IMR-90 (cell line): ENCODE results near the gene ATP2C2. TPM values are rescaled to one million over a fixed set of nuclear protein-coding genes. Genes with fewer than 3 reads are reported as not detected.

Source experiments
- ATAC-seq: fragments of 200-7000 bp; cut with Tn5 transposase; 2 replicates; pipeline ENCODE4 v1.9.1; 2020; ENCODE audit warnings: low read depth, mild to moderate bottlenecking, moderate library complexity
- BruUV-seq: library from RNA; stranded (reverse); fragments of 400-500 nt; replicated peaks from 2 replicates; lab custom pipeline; 2021; lab: Mats Ljungman, UMichigan
- CTCF ChIA-PET: fragments of 300-600 bp; formaldehyde crosslinking; extraction: SDS; loops from one replicate; lab custom pipeline; 2021; ENCODE audit warnings: antibody characterized with exemption; lab: Yijun Ruan, JAX
- POLR2A ChIA-PET: fragments of 300-600 bp; sonication (Branson Sonifier 250); formaldehyde crosslinking; loops from one replicate; lab custom pipeline; 2022; ENCODE audit warnings: antibody characterized with exemption; ENCODE audit not compliant: unreplicated experiment; lab: Charles Lee
- DNase-seq: peaks from one replicate; pipeline ENCODE4 v3.0.0; 2013
- H2AFZ ChIP-seq: replicated peaks from 2 replicates; pipeline ENCODE3; 2013; ENCODE audit warnings: low read length, mild to moderate bottlenecking; ENCODE audit not compliant: poor library complexity
- H2AK5ac ChIP-seq: 2 replicates; pipeline ENCODE4 v1.6.1; 2013; ENCODE audit warnings: low read depth, low read length, inconsistent platforms
- H2AK9ac ChIP-seq: replicated peaks from 2 replicates; pipeline ENCODE3; 2013; ENCODE audit warnings: mild to moderate bottlenecking, low read depth, low read length, moderate library complexity; ENCODE audit not compliant: poor library complexity
- H2BK120ac ChIP-seq: 2 replicates; pipeline ENCODE4 v1.6.1; 2013; ENCODE audit warnings: low read depth, low read length, inconsistent platforms
- H2BK15ac ChIP-seq: 3 replicates; pipeline ENCODE4 v1.6.1; 2013; ENCODE audit warnings: low read depth, low read length, inconsistent platforms
- H2BK20ac ChIP-seq: 2 replicates; pipeline ENCODE4 v1.6.1; 2013; ENCODE audit warnings: low read depth, mild to moderate bottlenecking, inconsistent platforms, low read length, moderate library complexity
- H2BK5ac ChIP-seq: 2 replicates; pipeline ENCODE4 v1.6.1; 2013; ENCODE audit warnings: mild to moderate bottlenecking, low read depth, low read length, inconsistent platforms; ENCODE audit not compliant: poor library complexity, severe bottlenecking
- H3K14ac ChIP-seq: replicated peaks from 2 replicates; pipeline ENCODE4 v1.6.1; 2013; ENCODE audit warnings: low read depth, low read length, inconsistent platforms
- H3K18ac ChIP-seq: 2 replicates; pipeline ENCODE4 v1.6.1; 2013; ENCODE audit warnings: low read depth, low read length, control low read depth
- H3K23ac ChIP-seq: 2 replicates; pipeline ENCODE4 v1.6.1; 2013; ENCODE audit warnings: low read depth, low read length, inconsistent platforms
- H3K27ac ChIP-seq: 2 replicates; pipeline ENCODE4 v1.5.1; 2013; ENCODE audit warnings: mild to moderate bottlenecking, control low read depth, low read length; ENCODE audit not compliant: insufficient read depth
- H3K27me3 ChIP-seq: 2 replicates; pipeline ENCODE4 v1.6.1; 2013; ENCODE audit warnings: low read length; ENCODE audit not compliant: control insufficient read depth, insufficient read depth
- H3K36me3 ChIP-seq: 2 replicates; pipeline ENCODE4 v1.6.1; 2013; ENCODE audit warnings: low read length, mixed read lengths; ENCODE audit not compliant: control insufficient read depth, insufficient read depth
- H3K4ac ChIP-seq: 2 replicates; pipeline ENCODE4 v1.6.1; 2013; ENCODE audit warnings: low read depth, low read length, inconsistent platforms
- H3K4me1 ChIP-seq: 2 replicates; pipeline ENCODE4 v1.6.1; 2013; ENCODE audit warnings: low read length, mixed read lengths; ENCODE audit not compliant: control insufficient read depth, insufficient read depth
- H3K4me2 ChIP-seq: 2 replicates; pipeline ENCODE4 v1.6.1; 2013; ENCODE audit warnings: low read depth, mild to moderate bottlenecking, control low read depth, low read length, moderate library complexity
- H3K4me3 ChIP-seq: 2 replicates; pipeline ENCODE4 v1.5.1; 2013; ENCODE audit warnings: low read depth, mild to moderate bottlenecking, control low read depth, low read length, moderate library complexity; ENCODE audit not compliant: insufficient read depth
- H3K56ac ChIP-seq: 2 replicates; pipeline ENCODE4 v1.6.1; 2013; ENCODE audit warnings: low read length, inconsistent platforms; ENCODE audit not compliant: insufficient read depth; ENCODE audit errors: extremely low read depth
- H3K79me1 ChIP-seq, 2 experiments: 2 replicates each; pipeline ENCODE4 v1.6.1; 2013; ENCODE audit warnings: low read length in 2 of 2, inconsistent platforms in 1 of 2, low read depth in 1 of 2
- H3K9ac ChIP-seq: 2 replicates; pipeline ENCODE4 v1.6.1; 2013; ENCODE audit warnings: low read depth, low read length, control low read depth
- H3K9me1 ChIP-seq: 2 replicates; pipeline ENCODE4 v1.6.1; 2013; ENCODE audit warnings: low read length, inconsistent platforms; ENCODE audit not compliant: insufficient read depth
- H3K9me3 ChIP-seq: 2 replicates; pipeline ENCODE4 v1.6.1; 2013; ENCODE audit warnings: low read length; ENCODE audit not compliant: control insufficient read depth, insufficient read depth
- H4K20me1 ChIP-seq: 2 replicates; pipeline ENCODE4 v1.6.1; 2013; ENCODE audit warnings: low read length, inconsistent platforms; ENCODE audit not compliant: insufficient read depth
- H4K5ac ChIP-seq: 2 replicates; pipeline ENCODE4 v1.6.1; 2013; ENCODE audit warnings: mild to moderate bottlenecking, low read depth, low read length, control low read depth
- H4K8ac ChIP-seq, 2 experiments: 2 replicates each; pipeline ENCODE4 v1.6.1; 2013; ENCODE audit warnings: low read depth in 2 of 2, low read length in 2 of 2, control low read depth in 1 of 2, inconsistent platforms in 1 of 2
- H4K91ac ChIP-seq: 2 replicates; pipeline ENCODE4 v1.6.1; 2013; ENCODE audit warnings: low read depth, low read length, inconsistent platforms; ENCODE audit not compliant: insufficient read depth
- BHLHE40 ChIP-seq: fragments of 150-350 bp; IDR thresholded peaks from 2 replicates; pipeline ENCODE4 v1.6.1; 2016; ENCODE audit warnings: mild to moderate bottlenecking, low read depth, low read length
- CEBPB ChIP-seq: IDR thresholded peaks from 2 replicates; pipeline ENCODE4 v1.6.1; 2012; ENCODE audit warnings: low read depth, low read length, improper control_type of control experiment
- CHD1 ChIP-seq: IDR thresholded peaks from 2 replicates; pipeline ENCODE4 v1.6.1; 2012; ENCODE audit warnings: low read depth, low read length, improper control_type of control experiment
- CTCF ChIP-seq: conservative IDR thresholded peaks from 2 replicates; pipeline ENCODE4 v1.5.1; 2012; ENCODE audit warnings: mild to moderate bottlenecking, low read depth, low read length, improper control_type of control experiment
- ELK1 ChIP-seq: fragments of 150-350 bp; IDR thresholded peaks from 2 replicates; pipeline ENCODE4 v1.6.1; 2016; ENCODE audit warnings: low read depth, mild to moderate bottlenecking, low read length, moderate library complexity, borderline replicate concordance
- FOS ChIP-seq: fragments of 150-350 bp; IDR thresholded peaks from 2 replicates; pipeline ENCODE4 v1.6.1; 2016; ENCODE audit warnings: low read depth, low read length
- MAFK ChIP-seq: IDR thresholded peaks from 2 replicates; pipeline ENCODE4 v1.6.1; 2012; ENCODE audit warnings: low read depth, low read length, improper control_type of control experiment
- MAZ ChIP-seq: IDR thresholded peaks from 2 replicates; pipeline ENCODE4 v1.6.1; 2012; ENCODE audit warnings: low read depth, mild to moderate bottlenecking, low read length, improper control_type of control experiment, moderate library complexity, borderline replicate concordance
- MXI1 ChIP-seq: IDR thresholded peaks from 2 replicates; pipeline ENCODE4 v1.6.1; 2012; ENCODE audit warnings: low read depth, mild to moderate bottlenecking, low read length, moderate library complexity, borderline replicate concordance
- NFE2L2 ChIP-seq: fragments of 150-350 bp; IDR thresholded peaks from 2 replicates; pipeline ENCODE4 v1.6.1; 2016; ENCODE audit warnings: low read depth, mild to moderate bottlenecking, low read length
- POLR2A ChIP-seq: IDR thresholded peaks from 2 replicates; pipeline ENCODE4 v1.6.1; 2012; ENCODE audit warnings: mild to moderate bottlenecking, low read depth, low read length
- RCOR1 ChIP-seq: IDR thresholded peaks from 2 replicates; pipeline ENCODE4 v1.6.1; 2012; ENCODE audit warnings: mild to moderate bottlenecking, low read length, improper control_type of control experiment; ENCODE audit not compliant: insufficient replicate concordance
- RFX5 ChIP-seq: IDR thresholded peaks from 2 replicates; pipeline ENCODE4 v1.8.0; 2012; ENCODE audit warnings: low read depth, mild to moderate bottlenecking, low read length, moderate library complexity
- SMC3 ChIP-seq: fragments of 150-350 bp; IDR thresholded peaks from 2 replicates; pipeline ENCODE4 v1.6.1; 2016; ENCODE audit warnings: low read depth, mild to moderate bottlenecking, antibody characterized with exemption, low read length, moderate library complexity
- USF2 ChIP-seq: fragments of 150-350 bp; IDR thresholded peaks from 2 replicates; pipeline ENCODE4 v1.6.1; 2017; ENCODE audit warnings: mild to moderate bottlenecking, antibody characterized with exemption, low read length, low read depth
- WGBS, 2 experiments: methylation state at CpG; one replicate each; pipeline versions ENCODE4 v1.1.5 to v1.1.7; 2013; ENCODE audit warnings: missing lambda C conversion rate in 2 of 2; ENCODE audit not compliant: insufficient read length in 1 of 2; ENCODE audit errors: extremely low coverage in 2 of 2; 5-methylcytosine and 5-hydroxymethylcytosine counted together
- dilution Hi-C: fragments of 300-500 bp; cut with HindIII; formaldehyde crosslinking; loops from one replicate; pipeline ENCODE4 v1.14.3; 2018; ENCODE audit warnings: low sequenced_read_pairs; ENCODE audit not compliant: unreplicated experiment
- in situ Hi-C: fragments of 300-500 bp; cut with MboI; formaldehyde crosslinking; loops from 3 replicates; pipeline ENCODE4 v1.14.3; 2019; ENCODE audit warnings: low sequenced_read_pairs, inconsistent platforms, mixed read lengths
- intact Hi-C: fragments of 100-400 bp; cut with micrococcal nuclease; formaldehyde crosslinking; loops from 2 replicates; pipeline ENCODE4 v1.10.0; 2022
- polyA plus RNA-seq, 3 experiments: library from polyadenylated mRNA; depleted of rRNA; stranded (reverse); fragments of >200 nt; gene quantifications; 2 replicates each; pipeline ENCODE4 v1.2.3, GENCODE V29; 2012; ENCODE audit warnings: low replicate concordance in 1 of 3
- total RNA-seq: library from RNA; depleted of rRNA; stranded (reverse); fragments of >200 nt; gene quantifications from 2 replicates; pipeline ENCODE4 v1.2.3, GENCODE V29; 2012

The ATP2C2 gene
- total and polyA plus RNA-seq, 2 of the 4 experiments (the other 2 are of a cell fraction), result not detected

GRCh38 chr16:84339311-84339710, 29.0 kb upstream of the ATP2C2 start:
- POLR2A ChIA-PET, result interaction anchor here (0.5 kb wide), 1 partner anchor 16 kb away, joined by 5 read pairs; no protein-coding TSS in a partner anchor

More at GRCh38 chr16:84339311-84339710, 29.0 kb upstream of the ATP2C2 start:
- Histone ChIP-seq H2AK5ac (no peak overlapping the region), H3K9me1 (0 out of 2 replicates have a peak, but pooled peaks cover 2% of the 10 kb centered on the region), H2BK120ac (no peak overlapping the region), H2AK9ac (no peak overlapping the region), H3K23ac (no peak overlapping the region), H2BK15ac (no peak overlapping the region), H3K36me3 (no peaks in the 10 kb centered on the region), H3K4me1 (no peaks in the 10 kb centered on the region), H2BK5ac (no peak overlapping the region), H3K56ac (no peak overlapping the region), H3K18ac (no peak overlapping the region), H4K5ac (no peak overlapping the region), H4K91ac (no peak overlapping the region), H3K79me1 (no peaks in the 10 kb centered on the region), H3K4me2 (no peak overlapping the region), H3K4me3 (no peak overlapping the region), H3K9me3 (peaks cover 3% of the 10 kb centered on the region), H3K9ac (no peak overlapping the region), H3K27me3 (peaks cover 27% of the 10 kb centered on the region), H2AFZ (no peak overlapping the region), H4K8ac (no peak overlapping the region), H3K14ac (no peak overlapping the region), H4K20me1 (no peaks in the 10 kb centered on the region), H2BK20ac (no peak overlapping the region), H3K4ac (no peak overlapping the region), H3K27ac (no peak overlapping the region)
- dilution Hi-C loops, result no loop called here
- TF ChIP-seq BHLHE40 (no peak), MAFK (no peak), ELK1 (no peak), MXI1 (no peak), MAZ (no peak), NFE2L2 (no peak), RFX5 (no peak), RCOR1 (no peak), CHD1 (no peak), POLR2A (no peak), USF2 (no peak), CEBPB (no peak), SMC3 (no peak), CTCF (no peak), FOS (no peak)
- in situ Hi-C loops, result no loop called here
- CTCF ChIA-PET, result no interaction called here
- no peak for ATAC-seq
- 57% methylated on average over 2 of the region's 5 CpGs; no CpG with 5 or more reads in 1 of the 2 experiments for WGBS, 2 experiments
- no peak for DNase-seq
- BruUV-seq, result no TSS peak
- intact Hi-C loops, result no loop called here
